ENCODE measurements around the gene ZNF232. TPM values are rescaled to one million over a fixed set of nuclear protein-coding genes. Genes with fewer than 3 reads are reported as not detected.
"Not testable (repeated sequence)": the region's sequence is repeated elsewhere in the genome, so short reads cannot be mapped to it uniquely, and the experiment has no call there.

The ZNF232 gene
- total and polyA plus RNA-seq, 2 donors (not counting 1 experiment from before 2014, with no cell fraction given), result 9.9 to 17.4 TPM

DNA sequence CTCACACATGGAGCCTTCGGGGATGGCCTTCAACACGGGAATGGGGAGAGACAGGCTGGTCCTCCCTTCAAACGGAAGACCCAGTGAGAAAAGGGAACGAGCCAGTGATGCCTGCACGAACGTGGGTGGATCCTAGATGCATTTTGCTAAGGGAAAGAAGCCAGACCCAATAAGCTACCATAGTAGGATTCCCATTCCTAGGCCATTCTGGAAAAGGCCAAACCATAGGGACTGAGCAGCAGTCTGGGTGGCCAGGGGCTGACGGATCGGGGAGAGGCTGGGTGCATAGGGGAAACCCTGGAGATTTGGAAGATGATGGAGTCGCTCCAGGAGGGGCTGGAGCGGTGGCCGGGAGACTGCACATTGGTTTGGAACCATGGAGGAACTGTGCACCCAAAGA, 22.9 kb upstream of the ZNF232 start:
- intact Hi-C loops (cut with micrococcal nuclease); H3K9me3 ChIP-seq (ENCODE audit: control extremely low read depth in 1 of 3, control insufficient read depth in 2 of 3, insufficient read depth in 1 of 3, low read length in 2 of 3); H3K27ac ChIP-seq (ENCODE audit: low read length in 2 of 2); H3K9me3 Mint-ChIP-seq (ENCODE audit: insufficient read depth); H3K4me1 Mint-ChIP-seq; H3K27me3 Mint-ChIP-seq; H2AFZ ChIP-seq (ENCODE audit: insufficient read depth, low read depth, low read length, poor library complexity, severe bottlenecking); POLR2A ChIA-PET; DNase-seq; H3K79me2 ChIP-seq (ENCODE audit: control insufficient read depth, insufficient read depth, low read length); H3K27ac Mint-ChIP-seq; H3K27me3 ChIP-seq (replicated peaks in 1 of 4; ENCODE audit: control extremely low read depth in 1 of 4, control insufficient read depth in 3 of 4, insufficient read depth in 4 of 4, low read length in 3 of 4); CTCF ChIA-PET; H3K4me3 Mint-ChIP-seq; H3K36me3 ChIP-seq (replicated peaks in 1 of 2; ENCODE audit: control extremely low read depth in 1 of 2, control insufficient read depth in 1 of 2, extremely low read depth in 1 of 2, insufficient read depth in 2 of 2, low read length in 1 of 2); H3K4me2 ChIP-seq (replicated peaks; ENCODE audit: low read depth, low read length, poor library complexity, severe bottlenecking); H3K4me1 ChIP-seq (ENCODE audit: control insufficient read depth in 2 of 2, insufficient read depth in 2 of 2, low read length in 2 of 2); H4K20me1 ChIP-seq (ENCODE audit: control insufficient read depth, insufficient read depth, low read length, poor library complexity, severe bottlenecking); H3K4me3 ChIP-seq (ENCODE audit: control extremely low read depth in 1 of 5, extremely low read depth in 1 of 5, insufficient read depth in 1 of 5, low read depth in 2 of 5, low read length in 4 of 5); ATAC-seq (ENCODE audit: low read depth); H3K9ac ChIP-seq (ENCODE audit: low read length): not testable (repeated sequence)
- 99% methylated on average over 9 of the region's 11 CpGs for WGBS (ENCODE audit: insufficient coverage)

DNA sequence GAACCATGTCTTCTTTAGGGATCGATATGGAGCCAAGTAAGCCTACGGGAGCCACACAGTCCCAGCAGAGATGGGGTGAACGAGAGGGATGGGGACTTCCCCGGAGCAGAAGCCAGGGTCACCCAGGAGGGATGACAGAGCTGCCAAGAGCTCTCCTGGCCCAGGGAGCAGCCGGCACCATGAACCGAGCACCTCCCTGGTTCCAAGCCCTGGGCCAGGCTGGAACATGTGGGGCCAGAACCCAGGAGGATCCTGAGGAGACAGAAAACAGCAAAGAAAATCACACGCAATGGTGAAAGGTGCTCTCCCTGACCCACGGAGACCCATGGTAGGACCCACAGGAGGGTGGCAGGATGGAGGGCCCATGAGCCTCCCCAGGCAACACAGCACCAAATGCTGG, 22.3 kb upstream of the ZNF232 start:
- H3K4me1 Mint-ChIP-seq; H3K27me3 ChIP-seq (replicated peaks in 1 of 4; ENCODE audit: control extremely low read depth in 1 of 4, control insufficient read depth in 3 of 4, insufficient read depth in 4 of 4, low read length in 3 of 4); H4K20me1 ChIP-seq (ENCODE audit: control insufficient read depth, insufficient read depth, low read length, poor library complexity, severe bottlenecking); H3K9me3 ChIP-seq (ENCODE audit: control extremely low read depth in 1 of 3, control insufficient read depth in 2 of 3, insufficient read depth in 1 of 3, low read length in 2 of 3); H3K4me3 ChIP-seq (ENCODE audit: control extremely low read depth in 1 of 5, extremely low read depth in 1 of 5, insufficient read depth in 1 of 5, low read depth in 2 of 5, low read length in 4 of 5); H3K27me3 Mint-ChIP-seq; H3K9me3 Mint-ChIP-seq (ENCODE audit: insufficient read depth); H3K79me2 ChIP-seq (ENCODE audit: control insufficient read depth, insufficient read depth, low read length); H3K4me1 ChIP-seq (ENCODE audit: control insufficient read depth in 2 of 2, insufficient read depth in 2 of 2, low read length in 2 of 2); ATAC-seq (ENCODE audit: low read depth); H3K36me3 ChIP-seq (replicated peaks in 1 of 2; ENCODE audit: control extremely low read depth in 1 of 2, control insufficient read depth in 1 of 2, extremely low read depth in 1 of 2, insufficient read depth in 2 of 2, low read length in 1 of 2); H3K27ac Mint-ChIP-seq; CTCF ChIA-PET; POLR2A ChIA-PET; H3K4me2 ChIP-seq (replicated peaks; ENCODE audit: low read depth, low read length, poor library complexity, severe bottlenecking); intact Hi-C loops (cut with micrococcal nuclease); H3K27ac ChIP-seq (ENCODE audit: low read length in 2 of 2); H3K4me3 Mint-ChIP-seq; DNase-seq; H2AFZ ChIP-seq (ENCODE audit: insufficient read depth, low read depth, low read length, poor library complexity, severe bottlenecking); H3K9ac ChIP-seq (ENCODE audit: low read length): not testable (repeated sequence)
- 89% methylated on average over 8 of the region's 8 CpGs for WGBS (ENCODE audit: insufficient coverage)

DNA sequence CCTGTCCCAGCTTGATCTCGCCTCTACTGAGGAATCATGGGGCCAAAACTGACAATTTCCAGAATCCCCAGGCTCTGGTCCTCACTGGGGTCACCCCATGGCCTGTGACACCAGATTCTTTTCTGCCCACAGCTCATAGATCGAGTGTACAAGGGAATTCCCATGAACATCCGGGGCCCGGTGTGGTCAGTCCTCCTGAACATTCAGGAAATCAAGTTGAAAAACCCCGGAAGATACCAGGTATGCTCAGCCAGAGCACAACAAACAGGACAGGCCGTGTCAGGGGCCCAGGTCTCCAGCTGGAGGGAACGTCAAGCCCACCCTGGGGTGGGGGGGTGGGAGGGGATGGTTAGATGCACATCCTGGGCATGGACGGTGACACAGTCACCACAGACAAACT, 21.6 kb upstream of the ZNF232 start:
- peaks cover 3% of the 10 kb centered on the region for H3K27me3 Mint-ChIP-seq
- intact Hi-C loops (cut with micrococcal nuclease), result no loop called here
- no peaks in the 10 kb centered on the region for H3K9me3 Mint-ChIP-seq (ENCODE audit: insufficient read depth)
- 89% methylated on average over 5 of the region's 8 CpGs for whole genome bisulfite sequencing (ENCODE audit: insufficient coverage)
- ChIA-PET CTCF (no interaction called here), POLR2A (no interaction called here)
- H3K27me3 ChIP-seq (replicated peaks in 1 of 4; ENCODE audit: control extremely low read depth in 1 of 4, control insufficient read depth in 3 of 4, insufficient read depth in 4 of 4, low read length in 3 of 4), result peaks cover 0 to 4% (median 0%) of the 10 kb centered on the region in 4 experiments
- no peaks in the 10 kb centered on the region for H4K20me1 ChIP-seq (ENCODE audit: control insufficient read depth, insufficient read depth, low read length, poor library complexity, severe bottlenecking)
- H3K4me1 ChIP-seq (ENCODE audit: control insufficient read depth in 2 of 2, insufficient read depth in 2 of 2, low read length in 2 of 2), result no peaks in the 10 kb centered on the region
- H2AFZ ChIP-seq (ENCODE audit: insufficient read depth, low read depth, low read length, poor library complexity, severe bottlenecking), result no peak overlapping the region
- H3K27ac ChIP-seq (ENCODE audit: low read length in 2 of 2), result no peak overlapping the region
- no peak overlapping the region for H3K9ac ChIP-seq (ENCODE audit: low read length)
- no peaks in the 10 kb centered on the region for H3K9me3 ChIP-seq (ENCODE audit: control extremely low read depth in 1 of 3, control insufficient read depth in 2 of 3, insufficient read depth in 1 of 3, low read length in 2 of 3)
- DNase-seq (no peak), ATAC-seq (ENCODE audit: low read depth) (no peak)
- no peak overlapping the region for H3K4me3 ChIP-seq (ENCODE audit: control extremely low read depth in 1 of 5, extremely low read depth in 1 of 5, insufficient read depth in 1 of 5, low read depth in 2 of 5, low read length in 4 of 5)
- no peak overlapping the region for H3K27ac Mint-ChIP-seq
- no peak overlapping the region for H3K4me3 Mint-ChIP-seq
- TF ChIP-seq, protein P1, sequence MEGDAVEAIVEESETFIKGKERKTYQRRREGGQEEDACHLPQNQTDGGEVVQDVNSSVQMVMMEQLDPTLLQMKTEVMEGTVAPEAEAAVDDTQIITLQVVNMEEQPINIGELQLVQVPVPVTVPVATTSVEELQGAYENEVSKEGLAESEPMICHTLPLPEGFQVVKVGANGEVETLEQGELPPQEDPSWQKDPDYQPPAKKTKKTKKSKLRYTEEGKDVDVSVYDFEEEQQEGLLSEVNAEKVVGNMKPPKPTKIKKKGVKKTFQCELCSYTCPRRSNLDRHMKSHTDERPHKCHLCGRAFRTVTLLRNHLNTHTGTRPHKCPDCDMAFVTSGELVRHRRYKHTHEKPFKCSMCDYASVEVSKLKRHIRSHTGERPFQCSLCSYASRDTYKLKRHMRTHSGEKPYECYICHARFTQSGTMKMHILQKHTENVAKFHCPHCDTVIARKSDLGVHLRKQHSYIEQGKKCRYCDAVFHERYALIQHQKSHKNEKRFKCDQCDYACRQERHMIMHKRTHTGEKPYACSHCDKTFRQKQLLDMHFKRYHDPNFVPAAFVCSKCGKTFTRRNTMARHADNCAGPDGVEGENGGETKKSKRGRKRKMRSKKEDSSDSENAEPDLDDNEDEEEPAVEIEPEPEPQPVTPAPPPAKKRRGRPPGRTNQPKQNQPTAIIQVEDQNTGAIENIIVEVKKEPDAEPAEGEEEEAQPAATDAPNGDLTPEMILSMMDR (IDR thresholded peaks at IDR 0.05), result no peak
- TF ChIP-seq EZH2 (IDR thresholded peaks at IDR 0.05; ENCODE audit: borderline replicate concordance, insufficient read depth, low read depth, low read length, poor library complexity, severe bottlenecking), result no peak
- H3K4me1 Mint-ChIP-seq, result no peaks in the 10 kb centered on the region
- no peaks in the 10 kb centered on the region for H3K36me3 ChIP-seq (replicated peaks in 1 of 2; ENCODE audit: control extremely low read depth in 1 of 2, control insufficient read depth in 1 of 2, extremely low read depth in 1 of 2, insufficient read depth in 2 of 2, low read length in 1 of 2)
- H3K79me2 ChIP-seq (ENCODE audit: control insufficient read depth, insufficient read depth, low read length), result no peaks in the 10 kb centered on the region
- H3K4me2 ChIP-seq (replicated peaks; ENCODE audit: low read depth, low read length, poor library complexity, severe bottlenecking), result no peak overlapping the region

Measured in B cell (primary cell).